NB4 (cell line): ENCODE results near the gene HSPA12A.

Experiments used
- DNase-seq: peaks from one replicate; pipeline ENCODE4 v3.0.0; 2010; ENCODE audit warnings: low read depth
- H3K4me3 ChIP-seq: one replicate; pipeline ENCODE4 v1.5.1; 2011; ENCODE audit warnings: mild to moderate bottlenecking, low read depth, low read length, moderate library complexity
- CTCF ChIP-seq: IDR thresholded peaks from one replicate; pipeline ENCODE4 v1.5.1; 2012; ENCODE audit warnings: low read depth, low read length
- MAX ChIP-seq: IDR thresholded peaks from 2 replicates; pipeline ENCODE4 v1.6.1; 2011; ENCODE audit warnings: low read depth, low read length
- MYC ChIP-seq: IDR thresholded peaks from 2 replicates; pipeline ENCODE4 v1.6.1; 2011; ENCODE audit warnings: low read depth, low read length
- POLR2A ChIP-seq: IDR thresholded peaks from 2 replicates; pipeline ENCODE4 v1.6.1; 2011; ENCODE audit warnings: mild to moderate bottlenecking; ENCODE audit not compliant: insufficient read length; ENCODE audit errors: extremely low read depth

Gene HSPA12A

GRCh38 chr10:116706281-116706680 lies 36.1 kb downstream of the HSPA12A start:
- no peak overlapping the region for H3K4me3 ChIP-seq
- DNase-seq: no peak
- TF ChIP-seq CTCF: no peak
- TF ChIP-seq MYC: no peak
- no peak for TF ChIP-seq POLR2A
- no peak for TF ChIP-seq MAX

DNA sequence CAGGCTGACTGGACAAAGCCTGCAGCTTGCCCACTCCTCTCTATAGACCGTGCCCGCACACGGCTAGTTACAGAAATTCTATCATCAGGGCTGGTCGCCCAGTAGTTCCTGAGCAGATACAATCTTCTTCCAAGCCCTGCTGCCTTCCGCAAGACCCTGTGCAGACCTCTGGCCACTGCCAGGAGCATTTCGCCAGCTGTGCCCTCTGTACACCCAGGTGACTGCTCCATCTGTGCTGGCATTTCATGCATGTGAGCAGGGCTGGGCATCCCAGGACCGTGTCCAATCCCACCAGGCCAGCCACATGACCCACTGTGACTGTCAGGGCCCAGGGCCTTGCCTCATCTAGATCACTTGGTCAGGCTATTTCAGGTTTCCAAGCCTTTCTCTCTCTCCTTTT lies 36.9 kb downstream of the HSPA12A start:
- no peak overlapping the region for H3K4me3 ChIP-seq
- DNase-seq: no peak
- TF ChIP-seq CTCF: no peak
- TF ChIP-seq MYC: no peak
- no peak for TF ChIP-seq POLR2A
- no peak for TF ChIP-seq MAX

GRCh38 chr10:116704926-116705325 lies 37.4 kb downstream of the HSPA12A start:
- TF ChIP-seq MYC (no peak), POLR2A (no peak), CTCF (no peak), MAX (no peak)
- H3K4me3 ChIP-seq: no peak overlapping the region
- DNase-seq: no peak

- DNase-seq: no peak
- TF ChIP-seq MAX (no peak), MYC (no peak), POLR2A (no peak), CTCF (no peak)
- no peak overlapping the region for H3K4me3 ChIP-seq
These were observed 40.2 kb downstream of the HSPA12A start for GRCh38 chr10:116702165-116702564.

DNA sequence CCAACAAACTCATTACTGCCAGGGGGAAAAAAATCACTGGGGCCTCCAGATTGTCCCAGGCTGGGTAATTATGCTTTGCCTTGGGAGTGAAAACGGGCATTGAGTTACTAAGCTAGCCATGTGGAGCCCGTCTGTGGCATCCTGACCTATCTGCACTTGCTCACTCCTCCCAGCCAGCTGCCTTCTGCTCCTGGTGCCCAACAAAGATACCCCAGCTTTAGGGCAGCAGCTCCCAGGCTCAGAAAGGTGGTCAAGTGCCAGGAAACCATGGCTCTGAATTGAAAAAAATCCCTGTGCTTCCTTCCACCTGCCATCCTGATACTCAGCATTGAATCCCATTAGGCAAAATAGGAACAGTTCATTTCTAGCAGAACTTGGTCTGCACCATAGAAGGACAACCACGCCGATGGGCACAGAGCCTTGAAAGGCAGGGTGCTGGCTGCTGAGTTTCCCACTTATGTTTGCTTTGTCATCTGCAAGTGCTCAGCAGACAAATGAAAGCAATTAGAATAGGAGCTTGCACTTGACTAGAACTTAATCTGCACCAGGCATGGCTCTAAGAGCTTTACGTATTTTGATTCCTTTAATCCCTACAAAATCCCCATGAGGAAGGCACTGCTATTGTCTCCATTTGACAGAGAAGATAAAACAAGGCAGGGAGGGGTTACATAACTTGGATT lies 42.8 kb downstream of the HSPA12A start:
- no peak for TF ChIP-seq POLR2A
- no peak for TF ChIP-seq CTCF
- TF ChIP-seq MAX: no peak
- no peak for TF ChIP-seq MYC

GRCh38 chr10:116699049-116699448 lies 43.3 kb downstream of the HSPA12A start:
- TF ChIP-seq MYC: no peak
- TF ChIP-seq MAX: no peak
- no peak for TF ChIP-seq CTCF
- no peak for TF ChIP-seq POLR2A
- no peak for DNase-seq
- no peak overlapping the region for H3K4me3 ChIP-seq

More for the DNA sequence above, 42.8 kb downstream of the HSPA12A start:
- no peak for DNase-seq
- H3K4me3 ChIP-seq: no peak overlapping the region
